ENCODE data around the gene USP31.

USP31 gene

GRCh38 chr16:23122144-23122543 is 27.1 kb downstream of the USP31 start:
- TF ChIP-seq CTCF (conservative IDR thresholded peaks at IDR 0.05) = no peak
- no peak overlapping the region; the same call in 1 of the 2 replicates for H3K27ac ChIP-seq

- no peak for TF ChIP-seq CTCF (conservative IDR thresholded peaks at IDR 0.05)
- peak overlapping the region; percentile 50 for H3K27ac ChIP-seq
These were observed 28.2 kb downstream of the USP31 start for GRCh38 chr16:23121024-23121423.

- H3K27ac ChIP-seq = peak overlapping the region; percentile 50
These were observed 28.7 kb downstream of the USP31 start for GRCh38 chr16:23120562-23120961.

GRCh38 chr16:23119570-23119969 is 29.7 kb downstream of the USP31 start:
- no peak for TF ChIP-seq CTCF (conservative IDR thresholded peaks at IDR 0.05)
- no peak overlapping the region for H3K27ac ChIP-seq

More at GRCh38 chr16:23120562-23120961, 28.7 kb downstream of the USP31 start:
- no peak for TF ChIP-seq CTCF (conservative IDR thresholded peaks at IDR 0.05)

GRCh38 chr16:23114131-23114904 is 34.9 kb downstream of the USP31 start:
- no peak for TF ChIP-seq CTCF (conservative IDR thresholded peaks at IDR 0.05)
- H3K27ac ChIP-seq = no peak overlapping the region

GRCh38 chr16:23113185-23113584 is 36.1 kb downstream of the USP31 start:
- H3K27ac ChIP-seq = no peak overlapping the region
- no peak for TF ChIP-seq CTCF (conservative IDR thresholded peaks at IDR 0.05)

- TF ChIP-seq CTCF (conservative IDR thresholded peaks at IDR 0.05) = no peak
- H3K27ac ChIP-seq = no peak overlapping the region
These were observed 38.9 kb downstream of the USP31 start for GRCh38 chr16:23110257-23110899.

Data from VCaP (cell line).